OCI-LY1 (cell line): ENCODE data around the gene RBX1.

Experiments used
- H2AFZ ChIP-seq: fragments of 200-600 bp; sonication (generic), shearing (Covaris generic); 2 replicates; pipeline ENCODE4 v1.6.0; 2014; ENCODE audit warnings: antibody characterized with exemption, mild to moderate bottlenecking, low read length
- H3F3A ChIP-seq: fragments of 200-600 bp; sonication (generic), shearing (Covaris generic); 2 replicates; pipeline ENCODE4 v1.6.0; 2014; ENCODE audit warnings: mild to moderate bottlenecking, antibody characterized with exemption, low read length, moderate library complexity; ENCODE audit not compliant: insufficient read depth
- H3K27ac ChIP-seq: fragments of 200-600 bp; sonication (generic); 2 replicates; pipeline ENCODE4 v1.5.1; 2014; ENCODE audit warnings: low read length, mixed run types, mild to moderate bottlenecking, low read depth; ENCODE audit not compliant: poor library complexity, severe bottlenecking
- H3K27me3 ChIP-seq: fragments of 200-600 bp; sonication (generic); 2 replicates; pipeline ENCODE4 v1.6.0; 2014; ENCODE audit warnings: antibody characterized with exemption, mild to moderate bottlenecking, low read length, moderate library complexity; ENCODE audit not compliant: insufficient read depth
- H3K36me3 ChIP-seq: fragments of 200-600 bp; sonication (generic); 2 replicates; pipeline ENCODE4 v1.6.1; 2014; ENCODE audit warnings: mild to moderate bottlenecking, antibody characterized with exemption, low read length, moderate library complexity, mixed read lengths; ENCODE audit not compliant: insufficient read depth
- H3K4me1 ChIP-seq: fragments of 200-600 bp; sonication (generic); 2 replicates; pipeline ENCODE4 v1.5.1; 2014; ENCODE audit warnings: mild to moderate bottlenecking, low read length, moderate library complexity; ENCODE audit not compliant: insufficient read depth, severe bottlenecking
- H3K4me2 ChIP-seq: fragments of 200-600 bp; sonication (generic), shearing (Covaris generic); 2 replicates; pipeline ENCODE4 v1.6.1; 2014; ENCODE audit warnings: low read length
- H3K4me3 ChIP-seq: fragments of 200-600 bp; sonication (generic); 2 replicates; pipeline ENCODE4 v1.5.1; 2014; ENCODE audit warnings: low read length, low read depth, mild to moderate bottlenecking, mixed read lengths; ENCODE audit not compliant: poor library complexity, severe bottlenecking
- H3K79me2 ChIP-seq: fragments of 200-600 bp; shearing (Covaris generic); 2 replicates; pipeline ENCODE4 v1.6.1; 2016; ENCODE audit warnings: mixed run types, low read length, mixed read lengths; ENCODE audit not compliant: insufficient read depth
- H3K9ac ChIP-seq: fragments of 200-600 bp; sonication (generic), shearing (Covaris generic); 2 replicates; pipeline ENCODE4 v1.6.1; 2014; ENCODE audit warnings: mild to moderate bottlenecking, low read length, mixed read lengths
- H3K9me2 ChIP-seq: fragments of 200-600 bp; sonication (generic), shearing (Covaris generic); 2 replicates; pipeline ENCODE4 v1.6.1; 2014; ENCODE audit warnings: low read depth, mild to moderate bottlenecking, low read length, mixed read lengths
- H3K9me3 ChIP-seq: fragments of 200-600 bp; shearing (Covaris generic); 2 replicates; pipeline ENCODE4 v1.6.1; 2014; ENCODE audit warnings: low read length, mixed read lengths
- H4K20me1 ChIP-seq: fragments of 200-600 bp; sonication (generic), shearing (Covaris generic); 2 replicates; pipeline ENCODE4 v1.6.0; 2016; ENCODE audit warnings: mild to moderate bottlenecking, low read length; ENCODE audit not compliant: insufficient read depth
- CTCF ChIP-seq: fragments of 200-600 bp; sonication (generic), shearing (Covaris generic); IDR thresholded peaks from 2 replicates; pipeline ENCODE4 v1.5.1; 2017; ENCODE audit warnings: mild to moderate bottlenecking, antibody characterized with exemption, low read length, moderate library complexity, mixed read lengths
- EZH2 ChIP-seq: fragments of 200-600 bp; sonication (generic), shearing (Covaris generic); IDR thresholded peaks from 2 replicates; pipeline ENCODE4 v1.8.0; 2017; ENCODE audit warnings: borderline replicate concordance, mixed run types, mild to moderate bottlenecking, antibody characterized with exemption, low read length, moderate library complexity, mixed read lengths

RBX1 gene

GRCh38 chr22:41022470-41023298 is 71.5 kb downstream of the RBX1 start:
- peaks cover 20% of the 10 kb centered on the region for H3K4me1 ChIP-seq
- no peaks in the 10 kb centered on the region for H3F3A ChIP-seq
- H3K79me2 ChIP-seq = no peaks in the 10 kb centered on the region
- no peaks in the 10 kb centered on the region for H3K9me3 ChIP-seq
- H3K27ac ChIP-seq = peak overlapping the region; percentile 43
- H4K20me1 ChIP-seq = no peaks in the 10 kb centered on the region
- no peaks in the 10 kb centered on the region for H3K27me3 ChIP-seq
- peak overlapping the region; percentile 90 for H3K4me2 ChIP-seq
- H3K9me2 ChIP-seq = no peaks in the 10 kb centered on the region
- TF ChIP-seq EZH2 (no peak), CTCF (no peak; the same call in 1 of the 2 replicates)
- peak overlapping the region; percentile 79 for H3K4me3 ChIP-seq
- H3K36me3 ChIP-seq = no peaks in the 10 kb centered on the region
- no peak overlapping the region for H2AFZ ChIP-seq
- peak overlapping the region; percentile 88 for H3K9ac ChIP-seq
